RWPE2 (cell line): ENCODE data around the gene CNKSR3.

Experiments used
- ATAC-seq: fragments of 200-7000 bp; cut with Tn5 transposase; 3 replicates; pipeline ENCODE4 v1.9.1; 2021; ENCODE audit warnings: low read depth
- DNase-seq: peaks from one replicate; pipeline ENCODE4 v3.0.0-alpha.2; 2020; ENCODE audit warnings: low spot score
- H3K27ac ChIP-seq: fragments of 450-650 bp; 2 replicates; pipeline ENCODE4 v1.5.1; 2017; ENCODE audit warnings: mild to moderate bottlenecking; ENCODE audit not compliant: poor library complexity, severe bottlenecking
- H3K27me3 ChIP-seq: fragments of 250-450 bp; sonication (Bioruptor Pico); 2 replicates; pipeline ENCODE4 v1.5.1; 2021; ENCODE audit warnings: mild to moderate bottlenecking, moderate library complexity; ENCODE audit not compliant: insufficient read depth, poor library complexity, severe bottlenecking
- H3K36me3 ChIP-seq: fragments of 250-450 bp; sonication (Bioruptor Pico); 2 replicates; pipeline ENCODE4 v1.5.1; 2020; ENCODE audit warnings: low read depth, mild to moderate bottlenecking, moderate library complexity
- H3K4me1 ChIP-seq: fragments of 250-450 bp; sonication (Bioruptor Pico); 2 replicates; pipeline ENCODE4 v1.5.1; 2021; ENCODE audit warnings: mild to moderate bottlenecking, moderate library complexity; ENCODE audit not compliant: insufficient read depth, poor library complexity, severe bottlenecking
- H3K4me3 ChIP-seq: fragments of 250-450 bp; sonication (Bioruptor Pico); 2 replicates; pipeline ENCODE4 v1.5.1; 2021; ENCODE audit warnings: mild to moderate bottlenecking, moderate library complexity; ENCODE audit not compliant: severe bottlenecking
- H3K9me3 ChIP-seq: fragments of 250-450 bp; sonication (Bioruptor Pico); 2 replicates; pipeline ENCODE4 v1.5.1; 2021; ENCODE audit warnings: mild to moderate bottlenecking, moderate library complexity; ENCODE audit not compliant: severe bottlenecking
- TF ChIP-seq, protein P1 (sequence below): fragments of 450-650 bp; IDR thresholded peaks from one replicate; pipeline ENCODE4 v1.5.1; 2017; ENCODE audit warnings: mild to moderate bottlenecking, moderate library complexity; ENCODE audit not compliant: poor library complexity, severe bottlenecking

The CNKSR3 gene

GRCh38 chr6:154394571-154394970 is 115.9 kb downstream of the CNKSR3 start:
- no peak for ATAC-seq
- TF ChIP-seq, protein P1, sequence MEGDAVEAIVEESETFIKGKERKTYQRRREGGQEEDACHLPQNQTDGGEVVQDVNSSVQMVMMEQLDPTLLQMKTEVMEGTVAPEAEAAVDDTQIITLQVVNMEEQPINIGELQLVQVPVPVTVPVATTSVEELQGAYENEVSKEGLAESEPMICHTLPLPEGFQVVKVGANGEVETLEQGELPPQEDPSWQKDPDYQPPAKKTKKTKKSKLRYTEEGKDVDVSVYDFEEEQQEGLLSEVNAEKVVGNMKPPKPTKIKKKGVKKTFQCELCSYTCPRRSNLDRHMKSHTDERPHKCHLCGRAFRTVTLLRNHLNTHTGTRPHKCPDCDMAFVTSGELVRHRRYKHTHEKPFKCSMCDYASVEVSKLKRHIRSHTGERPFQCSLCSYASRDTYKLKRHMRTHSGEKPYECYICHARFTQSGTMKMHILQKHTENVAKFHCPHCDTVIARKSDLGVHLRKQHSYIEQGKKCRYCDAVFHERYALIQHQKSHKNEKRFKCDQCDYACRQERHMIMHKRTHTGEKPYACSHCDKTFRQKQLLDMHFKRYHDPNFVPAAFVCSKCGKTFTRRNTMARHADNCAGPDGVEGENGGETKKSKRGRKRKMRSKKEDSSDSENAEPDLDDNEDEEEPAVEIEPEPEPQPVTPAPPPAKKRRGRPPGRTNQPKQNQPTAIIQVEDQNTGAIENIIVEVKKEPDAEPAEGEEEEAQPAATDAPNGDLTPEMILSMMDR = no peak
- Histone ChIP-seq H3K27me3 (no peaks in the 10 kb centered on the region), H3K27ac (no peak overlapping the region), H3K9me3 (no peaks in the 10 kb centered on the region), H3K4me1 (peaks cover 3% of the 10 kb centered on the region), H3K4me3 (no peak overlapping the region), H3K36me3 (no peaks in the 10 kb centered on the region)
- no peak for DNase-seq

- Histone ChIP-seq H3K9me3 (no peaks in the 10 kb centered on the region), H3K4me3 (no peak overlapping the region), H3K27me3 (no peaks in the 10 kb centered on the region), H3K4me1 (peaks cover 13% of the 10 kb centered on the region), H3K36me3 (no peaks in the 10 kb centered on the region), H3K27ac (no peak overlapping the region)
- no peak for DNase-seq
- TF ChIP-seq, protein P1 = no peak
- ATAC-seq = no peak
These were observed 120.5 kb downstream of the CNKSR3 start for GRCh38 chr6:154390034-154390433.

GRCh38 chr6:154388803-154389202 is 121.7 kb downstream of the CNKSR3 start:
- no peak overlapping the region for H3K27ac ChIP-seq
- TF ChIP-seq, protein P1 = no peak
- peaks cover 13% of the 10 kb centered on the region for H3K4me1 ChIP-seq
- H3K36me3 ChIP-seq = no peaks in the 10 kb centered on the region
- ATAC-seq = no peak
- DNase-seq = no peak
- H3K9me3 ChIP-seq = peaks cover 2% of the 10 kb centered on the region
- no peaks in the 10 kb centered on the region for H3K27me3 ChIP-seq
- no peak overlapping the region for H3K4me3 ChIP-seq

DNA sequence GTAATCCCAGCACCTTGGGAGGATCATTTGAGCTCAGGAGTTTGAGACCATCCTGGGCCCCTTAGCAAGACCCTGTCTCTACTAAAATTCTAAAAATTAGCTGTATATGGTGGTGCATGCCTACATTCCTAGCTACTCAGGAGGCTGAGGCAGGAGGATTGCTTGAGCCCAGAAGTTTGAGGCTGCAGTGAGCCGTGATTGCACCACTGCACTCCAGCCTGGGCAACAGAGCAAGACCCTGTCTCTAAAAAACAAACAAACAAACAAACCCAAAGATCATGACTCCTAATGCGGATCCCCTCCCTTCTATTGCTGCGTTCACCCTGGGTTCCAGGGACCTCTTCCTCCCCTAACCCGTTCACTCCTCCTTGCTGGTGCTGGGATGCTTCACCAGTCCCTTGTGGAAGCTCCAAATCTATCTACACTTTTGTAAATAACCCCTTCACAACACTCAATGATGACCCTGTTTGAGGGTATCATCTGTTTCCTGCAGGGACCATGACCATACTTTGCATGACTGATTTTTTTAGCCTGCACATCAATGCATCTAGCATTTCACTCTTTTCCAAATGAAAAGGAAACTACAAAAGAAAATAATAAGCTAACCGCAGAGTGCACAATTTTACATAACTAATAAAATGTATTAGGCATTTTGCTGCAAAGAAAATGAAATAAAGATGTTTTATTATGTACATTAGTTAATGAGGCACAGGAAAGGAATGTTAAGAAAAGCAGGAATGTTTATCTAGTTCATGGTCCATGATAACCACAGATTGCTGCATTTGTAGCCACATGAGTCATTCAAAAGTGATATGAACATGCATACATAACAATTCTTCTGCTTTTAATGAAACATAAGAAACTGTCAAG is 123.4 kb downstream of the CNKSR3 start:
- peak overlapping the region; percentile 50 for H3K27ac ChIP-seq
- no peak for DNase-seq
- ATAC-seq = peak; percentile 97

DNA sequence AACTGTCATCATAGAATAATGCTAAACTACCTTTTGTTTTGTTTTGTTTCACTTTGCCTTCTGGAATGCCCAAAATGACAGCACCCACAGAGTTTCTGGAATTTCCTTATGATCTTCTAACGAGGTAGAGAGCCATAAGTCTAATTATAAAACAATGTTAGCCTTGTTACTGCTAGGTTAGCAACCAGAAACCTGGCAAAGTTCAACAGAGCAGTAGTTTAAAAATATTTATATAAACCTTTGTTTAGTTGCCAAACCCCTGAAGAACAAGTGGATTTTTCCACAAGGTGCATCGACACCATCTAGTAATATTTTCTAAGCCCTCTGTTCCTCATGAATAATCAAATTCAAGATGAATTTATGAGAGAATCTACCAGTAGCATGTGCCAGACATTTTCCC is 126.3 kb downstream of the CNKSR3 start:
- Histone ChIP-seq H3K27me3 (no peaks in the 10 kb centered on the region), H3K4me1 (peaks cover 13% of the 10 kb centered on the region), H3K4me3 (no peak overlapping the region), H3K36me3 (no peaks in the 10 kb centered on the region), H3K9me3 (peaks cover 2% of the 10 kb centered on the region), H3K27ac (no peak overlapping the region)
- TF ChIP-seq, protein P1 = no peak
- DNase-seq (no peak), ATAC-seq (no peak)

More for the DNA sequence above, 123.4 kb downstream of the CNKSR3 start:
- H3K4me1 ChIP-seq = peaks cover 13% of the 10 kb centered on the region
- no peaks in the 10 kb centered on the region for H3K27me3 ChIP-seq
- no peaks in the 10 kb centered on the region for H3K36me3 ChIP-seq
- TF ChIP-seq, protein P1 = no peak
- H3K9me3 ChIP-seq = peaks cover 2% of the 10 kb centered on the region
- no peak overlapping the region for H3K4me3 ChIP-seq
